ENCODE results near the gene PRDX6.

Gene PRDX6

DNA sequence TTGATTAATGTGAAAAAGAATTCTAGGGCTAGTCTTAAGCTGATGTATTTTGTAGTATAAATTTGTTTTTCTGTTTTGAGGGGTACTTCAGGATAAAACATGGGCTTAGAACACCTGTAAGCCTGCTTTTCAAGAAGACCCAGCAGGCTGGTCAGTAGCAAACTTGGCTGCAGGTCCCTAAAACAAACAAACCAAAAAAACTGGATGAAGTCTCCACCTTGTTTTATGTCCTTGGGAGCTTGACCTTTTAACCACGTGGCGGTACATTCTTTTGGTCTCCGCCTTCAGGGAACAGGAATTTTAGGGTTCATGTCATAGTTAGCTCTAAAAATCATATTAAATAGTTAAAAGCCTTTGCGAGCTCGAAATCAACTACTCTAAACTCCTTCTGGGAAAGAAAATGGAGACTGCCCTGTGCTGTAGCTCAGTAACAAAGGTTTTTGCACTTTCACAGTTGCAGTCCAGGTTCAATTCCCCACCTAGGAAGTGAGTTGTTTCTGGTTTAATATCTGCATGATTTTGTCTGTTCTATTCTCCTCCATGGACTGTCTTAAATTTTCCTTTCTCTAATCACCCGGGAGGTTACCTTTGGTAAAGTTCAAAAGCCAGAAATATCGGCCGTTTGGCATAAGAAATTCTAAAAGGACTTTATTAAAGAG lies 18.6 kb downstream of the PRDX6 start:
- TF ChIP-seq FOXP2 (optimal IDR thresholded peaks at IDR 0.05; ENCODE audit: borderline replicate concordance, extremely low read depth, extremely low read length, insufficient read depth) (no peak), POLR2AphosphoS5 (IDR thresholded peaks at IDR 0.05; ENCODE audit: low read depth, low read length) (no peak)

DNA sequence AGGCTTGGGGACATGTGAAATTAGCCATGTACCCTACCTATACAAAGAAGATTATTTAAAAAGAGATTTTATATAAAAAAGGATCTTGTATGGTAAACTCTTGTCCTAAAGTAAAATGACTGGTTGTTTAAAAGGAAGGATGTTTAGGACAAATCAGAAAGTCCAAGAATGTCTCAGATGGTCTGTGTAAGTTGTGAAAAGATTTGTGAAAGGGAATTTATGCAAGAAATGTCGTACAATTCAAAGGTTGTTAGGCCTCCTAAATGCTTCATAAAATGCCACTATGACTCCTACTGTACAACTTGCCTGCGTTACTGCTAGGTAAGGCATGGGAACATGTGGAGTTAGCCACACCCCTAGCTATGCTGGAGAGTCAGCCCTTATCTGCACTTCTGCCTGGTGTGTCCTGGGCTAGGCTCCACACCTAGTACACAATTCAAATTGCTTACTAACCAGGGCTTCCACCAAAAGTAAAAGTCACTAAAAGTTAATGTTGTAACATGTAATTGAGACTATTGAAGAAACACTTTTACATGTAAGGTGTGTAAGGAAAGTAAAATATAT lies 19.7 kb downstream of the PRDX6 start:
- TF ChIP-seq FOXP2 (optimal IDR thresholded peaks at IDR 0.05; ENCODE audit: borderline replicate concordance, extremely low read depth, extremely low read length, insufficient read depth) (no peak), SIN3A (IDR thresholded peaks at IDR 0.05; ENCODE audit: borderline replicate concordance, insufficient read depth, low read length) (no peak), POLR2AphosphoS5 (IDR thresholded peaks at IDR 0.05; ENCODE audit: low read depth, low read length) (no peak), TAF1 (IDR thresholded peaks at IDR 0.05; ENCODE audit: borderline replicate concordance, insufficient read depth, low read length) (no peak)
- TF ChIP-seq, protein P1, sequence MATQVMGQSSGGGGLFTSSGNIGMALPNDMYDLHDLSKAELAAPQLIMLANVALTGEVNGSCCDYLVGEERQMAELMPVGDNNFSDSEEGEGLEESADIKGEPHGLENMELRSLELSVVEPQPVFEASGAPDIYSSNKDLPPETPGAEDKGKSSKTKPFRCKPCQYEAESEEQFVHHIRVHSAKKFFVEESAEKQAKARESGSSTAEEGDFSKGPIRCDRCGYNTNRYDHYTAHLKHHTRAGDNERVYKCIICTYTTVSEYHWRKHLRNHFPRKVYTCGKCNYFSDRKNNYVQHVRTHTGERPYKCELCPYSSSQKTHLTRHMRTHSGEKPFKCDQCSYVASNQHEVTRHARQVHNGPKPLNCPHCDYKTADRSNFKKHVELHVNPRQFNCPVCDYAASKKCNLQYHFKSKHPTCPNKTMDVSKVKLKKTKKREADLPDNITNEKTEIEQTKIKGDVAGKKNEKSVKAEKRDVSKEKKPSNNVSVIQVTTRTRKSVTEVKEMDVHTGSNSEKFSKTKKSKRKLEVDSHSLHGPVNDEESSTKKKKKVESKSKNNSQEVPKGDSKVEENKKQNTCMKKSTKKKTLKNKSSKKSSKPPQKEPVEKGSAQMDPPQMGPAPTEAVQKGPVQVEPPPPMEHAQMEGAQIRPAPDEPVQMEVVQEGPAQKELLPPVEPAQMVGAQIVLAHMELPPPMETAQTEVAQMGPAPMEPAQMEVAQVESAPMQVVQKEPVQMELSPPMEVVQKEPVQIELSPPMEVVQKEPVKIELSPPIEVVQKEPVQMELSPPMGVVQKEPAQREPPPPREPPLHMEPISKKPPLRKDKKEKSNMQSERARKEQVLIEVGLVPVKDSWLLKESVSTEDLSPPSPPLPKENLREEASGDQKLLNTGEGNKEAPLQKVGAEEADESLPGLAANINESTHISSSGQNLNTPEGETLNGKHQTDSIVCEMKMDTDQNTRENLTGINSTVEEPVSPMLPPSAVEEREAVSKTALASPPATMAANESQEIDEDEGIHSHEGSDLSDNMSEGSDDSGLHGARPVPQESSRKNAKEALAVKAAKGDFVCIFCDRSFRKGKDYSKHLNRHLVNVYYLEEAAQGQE (IDR thresholded peaks at IDR 0.05; ENCODE audit: insufficient read depth in 1 of 2, low read depth in 2 of 2, low read length in 2 of 2): no peak

DNA sequence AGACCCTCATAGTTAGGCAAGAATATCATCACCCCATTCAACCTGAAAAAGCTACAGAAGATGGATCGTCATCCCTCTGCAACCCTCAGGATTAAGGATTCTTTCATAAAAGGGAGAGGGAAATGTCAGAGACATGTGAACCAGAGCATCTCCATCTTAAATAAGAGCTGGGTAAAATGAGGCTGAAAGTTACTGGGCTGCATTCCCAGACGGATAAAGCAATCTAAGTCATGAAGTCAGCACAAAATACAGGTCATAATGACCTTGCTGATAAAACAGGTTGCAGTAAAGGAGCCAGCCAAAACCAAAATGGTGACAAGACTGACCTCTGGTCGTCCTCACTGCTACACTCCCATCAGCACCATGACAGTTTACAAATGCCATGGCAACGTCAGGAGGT lies 22.6 kb downstream of the PRDX6 start:
- no peak for TF ChIP-seq SIN3A (IDR thresholded peaks at IDR 0.05; ENCODE audit: borderline replicate concordance, insufficient read depth, low read length)

DNA sequence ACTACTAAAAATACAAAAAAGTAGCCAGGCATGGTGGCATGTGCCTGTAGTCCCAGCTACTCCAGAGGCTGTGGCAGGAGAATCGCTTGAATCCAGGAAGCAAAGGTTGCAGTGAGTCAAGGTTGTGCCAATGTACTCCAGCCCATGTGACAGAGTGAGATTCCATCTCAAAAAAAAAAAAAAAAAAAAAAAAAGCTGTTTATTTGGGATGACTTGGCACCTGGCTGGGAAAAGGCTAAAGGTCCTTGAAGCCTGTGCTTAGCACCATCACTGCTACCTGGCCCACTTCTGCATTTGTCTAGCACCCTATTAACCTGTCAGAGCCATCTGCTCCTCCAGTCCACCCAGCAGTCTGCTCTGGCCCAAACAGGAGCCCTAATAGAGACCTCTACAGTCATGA lies 25.0 kb downstream of the PRDX6 start:
- TF ChIP-seq SIN3A (IDR thresholded peaks at IDR 0.05; ENCODE audit: borderline replicate concordance, insufficient read depth, low read length): no peak
- TF ChIP-seq TAF1 (IDR thresholded peaks at IDR 0.05; ENCODE audit: borderline replicate concordance, insufficient read depth, low read length): no peak
- TF ChIP-seq POLR2AphosphoS5 (IDR thresholded peaks at IDR 0.05; ENCODE audit: low read depth, low read length): no peak

DNA sequence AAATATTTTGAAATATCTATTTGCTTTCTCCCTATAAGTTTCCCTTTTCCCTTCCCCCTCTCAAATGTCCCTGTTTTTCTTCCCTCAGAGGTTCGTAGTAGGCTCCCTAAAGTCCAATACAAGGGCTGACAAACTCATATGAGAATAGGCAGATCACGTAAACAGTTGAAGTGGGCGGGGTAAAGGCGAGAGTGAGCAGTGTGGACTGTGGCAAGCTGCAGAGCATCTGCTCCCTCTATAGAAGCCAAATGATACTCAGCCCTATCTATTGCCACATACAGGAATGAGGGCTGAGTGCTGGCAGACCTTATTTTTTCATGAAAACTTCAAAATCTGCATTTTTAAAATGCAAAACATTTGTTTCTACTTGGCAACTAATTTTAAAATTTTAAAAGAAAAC lies 26.3 kb downstream of the PRDX6 start:
- no peak for TF ChIP-seq TAF1 (IDR thresholded peaks at IDR 0.05; ENCODE audit: borderline replicate concordance, insufficient read depth, low read length)

DNA sequence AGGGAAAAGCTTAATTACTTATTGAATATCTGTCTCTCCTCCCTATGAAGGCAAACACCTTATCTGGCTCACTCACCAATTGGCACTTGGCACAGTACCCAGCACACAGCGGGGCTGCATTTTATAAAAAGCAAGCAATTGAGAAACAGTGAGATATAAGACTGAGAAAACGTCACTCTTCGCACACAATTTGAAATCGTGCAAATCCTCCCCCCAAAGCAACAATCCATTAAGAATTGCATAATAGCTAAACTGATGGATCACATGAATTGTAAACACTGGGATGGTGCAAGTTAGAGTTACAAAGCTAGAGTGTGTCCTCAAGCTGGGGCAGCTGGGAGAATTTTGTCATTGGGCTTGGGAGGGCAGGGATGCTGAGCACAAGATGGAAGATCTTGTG lies 27.1 kb downstream of the PRDX6 start:
- TF ChIP-seq SIN3A (IDR thresholded peaks at IDR 0.05; ENCODE audit: borderline replicate concordance, insufficient read depth, low read length) (no peak), FOXP2 (optimal IDR thresholded peaks at IDR 0.05; ENCODE audit: borderline replicate concordance, extremely low read depth, extremely low read length, insufficient read depth) (no peak), TAF1 (IDR thresholded peaks at IDR 0.05; ENCODE audit: borderline replicate concordance, insufficient read depth, low read length) (no peak), POLR2AphosphoS5 (IDR thresholded peaks at IDR 0.05; ENCODE audit: low read depth, low read length) (no peak)
- TF ChIP-seq, protein P1 (IDR thresholded peaks at IDR 0.05; ENCODE audit: insufficient read depth in 1 of 2, low read depth in 2 of 2, low read length in 2 of 2): no peak

DNA sequence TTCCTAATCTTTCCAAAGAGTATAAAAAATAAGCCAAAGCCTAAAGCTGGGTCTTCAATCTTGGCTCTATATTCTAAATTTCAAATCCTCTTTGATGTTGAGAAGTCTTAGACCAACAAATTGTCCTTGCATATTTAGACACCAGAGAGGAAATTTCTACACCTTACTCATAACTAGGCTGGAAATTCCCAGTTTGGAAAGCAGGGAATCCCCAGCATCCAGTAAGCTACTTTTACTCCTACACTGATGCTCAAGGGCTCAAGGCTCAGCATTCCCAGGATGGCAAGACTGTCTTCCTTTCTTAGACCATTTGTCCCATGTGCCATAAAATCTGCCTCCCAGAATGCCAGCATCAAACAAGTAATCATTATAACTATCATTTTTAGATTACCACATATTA lies 28.3 kb downstream of the PRDX6 start:
- TF ChIP-seq TAF1 (IDR thresholded peaks at IDR 0.05; ENCODE audit: borderline replicate concordance, insufficient read depth, low read length) (no peak), FOXP2 (optimal IDR thresholded peaks at IDR 0.05; ENCODE audit: borderline replicate concordance, extremely low read depth, extremely low read length, insufficient read depth) (no peak), POLR2AphosphoS5 (IDR thresholded peaks at IDR 0.05; ENCODE audit: low read depth, low read length) (no peak), SIN3A (IDR thresholded peaks at IDR 0.05; ENCODE audit: borderline replicate concordance, insufficient read depth, low read length) (no peak)
- TF ChIP-seq, protein P1 (IDR thresholded peaks at IDR 0.05; ENCODE audit: insufficient read depth in 1 of 2, low read depth in 2 of 2, low read length in 2 of 2): no peak
